ENCODE measurements around the gene KIRREL3.

The KIRREL3 gene

DNA sequence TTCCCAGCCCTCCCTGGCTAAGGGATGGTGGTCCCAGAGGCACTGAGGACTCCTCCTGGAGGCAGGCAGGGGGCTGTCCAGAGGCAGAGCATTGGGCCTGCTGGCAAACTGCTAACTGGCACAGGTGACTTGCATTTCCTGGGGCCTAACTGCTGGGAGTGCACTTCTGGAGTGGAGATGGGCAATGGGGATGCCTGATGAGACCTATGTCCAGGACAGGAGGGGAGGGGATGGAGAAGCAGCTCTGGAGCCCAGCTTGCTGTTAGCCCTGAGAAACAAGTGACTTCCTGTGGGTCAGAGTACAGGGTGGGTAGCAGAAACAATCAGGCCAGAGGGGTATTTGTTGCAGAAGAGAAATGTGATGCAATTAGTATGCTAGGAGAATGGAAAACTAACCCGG is 391.9 kb downstream of the KIRREL3 start:
- TF ChIP-seq, protein P1, sequence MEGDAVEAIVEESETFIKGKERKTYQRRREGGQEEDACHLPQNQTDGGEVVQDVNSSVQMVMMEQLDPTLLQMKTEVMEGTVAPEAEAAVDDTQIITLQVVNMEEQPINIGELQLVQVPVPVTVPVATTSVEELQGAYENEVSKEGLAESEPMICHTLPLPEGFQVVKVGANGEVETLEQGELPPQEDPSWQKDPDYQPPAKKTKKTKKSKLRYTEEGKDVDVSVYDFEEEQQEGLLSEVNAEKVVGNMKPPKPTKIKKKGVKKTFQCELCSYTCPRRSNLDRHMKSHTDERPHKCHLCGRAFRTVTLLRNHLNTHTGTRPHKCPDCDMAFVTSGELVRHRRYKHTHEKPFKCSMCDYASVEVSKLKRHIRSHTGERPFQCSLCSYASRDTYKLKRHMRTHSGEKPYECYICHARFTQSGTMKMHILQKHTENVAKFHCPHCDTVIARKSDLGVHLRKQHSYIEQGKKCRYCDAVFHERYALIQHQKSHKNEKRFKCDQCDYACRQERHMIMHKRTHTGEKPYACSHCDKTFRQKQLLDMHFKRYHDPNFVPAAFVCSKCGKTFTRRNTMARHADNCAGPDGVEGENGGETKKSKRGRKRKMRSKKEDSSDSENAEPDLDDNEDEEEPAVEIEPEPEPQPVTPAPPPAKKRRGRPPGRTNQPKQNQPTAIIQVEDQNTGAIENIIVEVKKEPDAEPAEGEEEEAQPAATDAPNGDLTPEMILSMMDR (conservative IDR thresholded peaks at IDR 0.05; ENCODE audit: low read depth, low read length) = no peak
- DNase-seq (ENCODE audit: low read depth) = no peak
- no peak overlapping the region for H3K4me3 ChIP-seq (ENCODE audit: low read length)

DNA sequence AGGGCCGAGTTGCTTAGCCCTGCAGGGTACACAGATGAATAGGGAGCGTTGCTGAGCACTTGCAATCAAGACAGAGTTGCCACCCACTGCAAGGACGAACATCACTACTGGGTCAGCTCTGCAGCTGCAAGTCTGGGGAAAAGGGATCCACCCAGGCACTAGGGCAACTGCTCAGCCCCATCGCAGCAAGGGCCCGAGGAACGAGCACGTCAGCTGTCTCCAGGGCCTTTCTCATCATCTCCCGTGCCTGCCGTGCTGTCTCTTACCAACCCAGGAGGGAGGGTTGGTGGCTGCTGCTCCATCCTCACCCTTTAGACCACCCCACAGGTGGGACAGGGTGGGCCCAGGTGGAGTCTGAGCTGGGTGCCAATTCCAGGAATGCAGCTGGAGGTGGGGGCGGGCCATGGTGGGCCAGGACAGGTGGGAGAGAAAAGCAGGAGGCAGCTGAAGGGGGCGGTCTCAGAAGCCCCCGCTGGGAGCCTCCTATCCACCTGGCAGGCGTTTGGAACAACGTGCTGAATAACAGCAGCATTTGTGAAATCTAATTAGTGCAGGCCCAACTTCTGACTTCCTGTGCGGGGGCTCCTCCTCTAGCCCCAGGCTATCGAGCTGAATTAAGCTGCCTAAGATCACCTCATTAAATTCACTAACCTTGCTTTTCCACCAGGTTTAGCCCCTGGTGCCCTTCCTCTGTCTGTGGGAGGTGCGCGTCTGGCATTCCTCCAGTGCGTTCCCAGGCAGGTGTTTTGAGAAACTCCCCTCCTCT is 392.6 kb downstream of the KIRREL3 start:
- DNase-seq (ENCODE audit: low read depth) = no peak
- no peak overlapping the region for H3K4me3 ChIP-seq (ENCODE audit: low read length)
- TF ChIP-seq, protein P1 (conservative IDR thresholded peaks at IDR 0.05; ENCODE audit: low read depth, low read length) = no peak

DNA sequence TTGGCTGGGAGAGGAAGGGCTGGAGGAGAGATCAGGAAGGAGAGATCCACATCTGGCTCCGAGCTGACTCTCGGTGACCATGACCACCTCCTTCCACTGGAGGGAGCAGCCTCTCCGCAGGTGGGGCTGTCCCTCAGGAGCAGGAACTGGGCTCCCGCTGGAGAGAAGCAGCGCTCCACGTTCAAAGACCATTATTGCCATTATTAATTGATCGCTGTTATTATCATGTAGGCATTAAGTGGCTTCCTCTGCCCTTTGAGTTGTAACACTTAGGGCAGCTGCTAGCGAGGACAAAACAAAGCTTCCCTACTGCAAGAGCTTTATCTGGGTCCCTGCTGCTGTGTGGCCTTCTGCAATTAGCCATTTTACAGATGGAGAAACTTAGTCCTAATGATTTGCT is 393.2 kb downstream of the KIRREL3 start:
- H3K4me3 ChIP-seq (ENCODE audit: low read length) = no peak overlapping the region
- TF ChIP-seq, protein P1 (conservative IDR thresholded peaks at IDR 0.05; ENCODE audit: low read depth, low read length) = peak; percentile 85
- DNase-seq (ENCODE audit: low read depth) = no peak

DNA sequence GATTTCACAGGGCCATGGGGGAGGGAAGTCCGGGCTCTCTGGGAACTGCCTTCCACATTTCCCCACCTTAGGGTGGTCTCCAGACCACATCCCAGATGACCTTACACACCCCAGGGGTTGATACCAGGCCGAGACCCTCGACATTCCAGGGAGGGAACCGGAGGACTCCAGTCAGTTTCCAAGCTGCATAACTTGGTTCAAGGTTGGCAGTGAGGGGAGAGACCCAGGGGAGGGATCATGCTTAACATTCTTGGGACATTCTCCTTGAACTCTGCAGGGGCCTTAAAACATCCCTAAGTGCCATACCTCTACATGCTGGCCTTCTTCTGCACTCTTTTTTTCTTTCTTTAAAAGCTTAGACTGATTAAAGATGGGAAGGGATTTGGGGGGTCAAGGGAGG is 394.1 kb downstream of the KIRREL3 start:
- H3K4me3 ChIP-seq (ENCODE audit: low read length) = no peak overlapping the region
- no peak for DNase-seq (ENCODE audit: low read depth)
- TF ChIP-seq, protein P1 (conservative IDR thresholded peaks at IDR 0.05; ENCODE audit: low read depth, low read length) = no peak

DNA sequence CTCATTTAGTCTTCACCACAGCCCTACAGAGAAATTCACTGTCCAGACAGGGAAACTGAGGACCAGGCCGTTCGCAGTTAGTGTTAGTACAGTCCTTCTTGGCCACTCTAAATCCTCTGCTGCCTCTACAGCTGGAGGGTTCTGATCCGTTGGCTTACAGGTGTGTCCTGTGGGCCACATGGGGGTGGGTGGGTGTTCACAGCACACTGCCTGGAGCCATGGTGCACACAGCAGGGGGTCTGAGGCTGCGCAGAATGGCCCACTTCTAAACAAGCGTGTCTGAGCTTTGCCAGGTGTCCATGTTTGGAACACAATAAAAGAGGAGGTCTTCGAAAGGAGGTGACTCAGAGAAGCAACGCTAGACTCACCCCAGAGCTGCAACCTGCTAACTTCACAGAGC is 396.1 kb downstream of the KIRREL3 start:
- H3K4me3 ChIP-seq (ENCODE audit: low read length) = no peak overlapping the region
- TF ChIP-seq, protein P1 (conservative IDR thresholded peaks at IDR 0.05; ENCODE audit: low read depth, low read length) = no peak
- DNase-seq (ENCODE audit: low read depth) = no peak

DNA sequence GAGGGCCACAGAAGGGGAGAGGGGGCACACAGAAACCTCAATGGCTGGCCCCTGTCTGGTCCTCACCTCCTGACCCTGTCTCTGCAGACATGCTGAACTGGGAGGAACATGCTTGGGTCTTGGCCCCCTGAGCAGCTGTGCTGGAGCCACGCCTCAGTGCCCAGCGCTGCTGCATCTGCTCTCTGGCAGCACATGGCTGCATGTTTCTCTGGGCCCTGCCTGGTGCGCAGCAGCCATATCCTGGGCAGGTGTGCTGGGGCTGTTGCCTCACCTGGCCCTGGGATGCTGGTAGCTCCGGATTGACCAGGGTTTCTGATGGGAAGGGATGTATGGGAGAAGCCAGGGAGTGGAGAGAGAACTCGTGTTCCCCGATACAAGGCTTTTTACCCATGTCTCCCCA is 397.1 kb downstream of the KIRREL3 start:
- no peak overlapping the region for H3K4me3 ChIP-seq (ENCODE audit: low read length)
- no peak for DNase-seq (ENCODE audit: low read depth)
- TF ChIP-seq, protein P1 (conservative IDR thresholded peaks at IDR 0.05; ENCODE audit: low read depth, low read length) = no peak

DNA sequence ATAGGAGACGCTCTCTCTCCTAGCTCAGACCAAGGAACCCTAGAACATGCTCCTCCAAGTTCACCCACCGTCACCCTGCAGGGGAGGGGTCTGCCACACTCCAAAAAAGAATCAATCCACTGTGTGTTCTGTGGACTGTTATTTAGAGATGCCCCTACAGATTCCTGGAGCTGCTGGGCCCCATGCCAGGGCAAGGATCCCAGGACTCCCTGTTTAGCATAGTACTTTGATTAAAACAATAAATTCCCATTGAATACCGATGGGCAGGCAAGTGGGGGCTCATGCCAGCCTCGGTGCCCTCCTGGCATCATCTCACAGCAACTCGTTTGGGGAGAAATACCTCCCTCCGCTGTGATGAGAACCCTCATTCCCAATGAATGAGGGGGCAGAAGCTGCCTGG is 397.6 kb downstream of the KIRREL3 start:
- TF ChIP-seq, protein P1 (conservative IDR thresholded peaks at IDR 0.05; ENCODE audit: low read depth, low read length) = no peak

More for the DNA sequence above, 397.6 kb downstream of the KIRREL3 start:
- no peak overlapping the region for H3K4me3 ChIP-seq (ENCODE audit: low read length)
- no peak for DNase-seq (ENCODE audit: low read depth)
